Activated naive CD4-positive, alpha-beta T cell treated with anti-CD3 and anti-CD28 coated beads for 36 hours (primary cell): ENCODE data around the gene CDCA7L. TPM values are rescaled to one million over a fixed set of nuclear protein-coding genes. Genes with fewer than 3 reads are reported as not detected.
"Not testable (repeated sequence)": the region's sequence is repeated elsewhere in the genome, so short reads cannot be mapped to it uniquely, and the experiment has no call there.

ENCODE experiments used
- CTCF ChIA-PET: fragments of 350-600 bp; sonication (Branson Sonifier 250); formaldehyde crosslinking; loops from one replicate; lab custom pipeline; 2021; ENCODE audit warnings: antibody characterized with exemption; lab: Charles Lee
- DNase-seq: peaks from one replicate; pipeline ENCODE4 v3.0.0-alpha.2; 2020
- H3K27ac Mint-ChIP-seq: one replicate; pipeline ENCODE4 v1.8.0; 2021; ENCODE audit warnings: mild to moderate bottlenecking, mixed read lengths
- H3K27me3 Mint-ChIP-seq: one replicate; pipeline ENCODE4 v1.8.0; 2021; ENCODE audit warnings: low read depth, mixed read lengths
- H3K36me3 Mint-ChIP-seq: one replicate; pipeline ENCODE4 v1.8.0; 2021; ENCODE audit warnings: low read depth, mixed read lengths
- H3K4me1 Mint-ChIP-seq: one replicate; pipeline ENCODE4 v1.8.0; 2021; ENCODE audit warnings: low read depth, mixed read lengths
- H3K4me3 Mint-ChIP-seq: one replicate; pipeline ENCODE4 v1.8.0; 2021; ENCODE audit warnings: mild to moderate bottlenecking, moderate library complexity, mixed read lengths
- H3K9me3 Mint-ChIP-seq: one replicate; pipeline ENCODE4 v1.8.0; 2021; ENCODE audit warnings: mixed read lengths
- intact Hi-C: fragments of 100-400 bp; cut with micrococcal nuclease; formaldehyde crosslinking; loops from one replicate; pipeline ENCODE4 v1.15.1; 2023
- total RNA-seq, 2 experiments: library from RNA; stranded (reverse); gene quantifications; one replicate each; pipeline ENCODE4 v1.2.3, GENCODE V29; 2021

Gene CDCA7L
- total RNA-seq, 2 experiments from 2014 or later: 101 to 103 TPM

DNA sequence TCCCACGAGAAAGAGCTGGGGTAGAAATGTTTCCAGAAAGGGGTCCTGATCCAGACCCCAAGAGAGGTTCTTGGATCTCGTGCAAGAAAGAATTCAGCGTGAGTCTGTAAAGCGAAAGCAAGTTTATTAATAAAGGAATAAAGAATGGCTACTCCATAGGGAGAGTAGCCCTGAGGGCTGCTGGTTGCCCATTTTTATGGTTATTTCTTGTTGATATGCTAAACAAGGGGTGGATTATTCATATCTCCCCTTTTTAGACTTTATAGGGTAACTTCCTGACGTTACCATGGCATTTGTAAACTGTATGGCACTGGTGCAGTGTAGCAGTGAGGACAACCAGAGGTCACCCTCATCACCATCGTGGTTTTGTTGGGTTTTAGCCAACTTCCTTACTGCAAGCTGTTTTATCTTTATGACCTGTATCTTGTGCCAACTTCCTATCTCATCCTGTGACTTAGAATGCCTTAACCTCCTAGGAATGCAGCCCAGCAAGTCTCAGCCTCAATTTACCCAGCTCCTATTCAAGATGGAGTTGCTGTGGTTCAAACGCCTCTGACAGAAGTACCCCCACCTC is 80.0 kb downstream of the CDCA7L start:
- H3K36me3 Mint-ChIP-seq, intact Hi-C loops, DNase-seq, H3K4me3 Mint-ChIP-seq, H3K27me3 Mint-ChIP-seq, H3K27ac Mint-ChIP-seq, H3K4me1 Mint-ChIP-seq, H3K9me3 Mint-ChIP-seq: not testable (repeated sequence)
- CTCF ChIA-PET: interaction anchor here (1.2 kb wide), 1 partner anchor 135 kb away, joined by 3 read pairs; no protein-coding TSS in a partner anchor

DNA sequence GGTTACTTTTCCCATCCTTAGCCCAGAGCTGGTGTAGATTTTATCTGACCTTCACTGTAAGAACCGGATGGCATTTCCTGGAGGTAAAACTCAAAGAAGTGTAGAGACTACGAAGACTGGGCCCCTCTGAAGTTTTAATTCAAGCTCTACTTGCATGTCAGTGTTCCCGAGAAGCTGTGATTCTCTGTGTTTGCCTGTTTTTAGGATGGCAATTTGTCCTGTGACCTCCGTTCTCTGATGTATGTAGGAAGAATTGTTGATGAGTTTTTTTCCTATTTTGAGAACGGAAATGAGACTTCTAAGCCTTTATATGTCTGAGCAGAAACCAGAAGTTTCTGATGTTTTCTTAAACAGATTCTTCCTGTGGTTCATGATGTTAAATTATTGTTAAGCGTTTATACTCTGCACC is 94.1 kb downstream of the CDCA7L start:
- Mint-ChIP-seq H3K9me3 (peaks cover 8% of the 10 kb centered on the region), H3K27ac (peak overlapping the region; percentile 58), H3K4me1 (peaks cover 23% of the 10 kb centered on the region), H3K36me3 (no peaks in the 10 kb centered on the region), H3K4me3 (no peak overlapping the region), H3K27me3 (no peaks in the 10 kb centered on the region)
- intact Hi-C loops: no loop called here
- DNase-seq: no peak
- CTCF ChIA-PET: interaction anchor here (0.5 to 0.6 kb wide), 2 partner anchors 125 to 512 kb away, joined by 3 to 4 read pairs; no protein-coding TSS in a partner anchor
